IMR-90 (cell line): Measurements from ENCODE around the gene IL1R2. TPM values are rescaled to one million over a fixed set of nuclear protein-coding genes. Genes with fewer than 3 reads are reported as not detected.

ENCODE experiments used
- ATAC-seq: fragments of 200-7000 bp; cut with Tn5 transposase; 2 replicates; pipeline ENCODE4 v1.9.1; 2020; ENCODE audit warnings: low read depth, mild to moderate bottlenecking, moderate library complexity
- BruUV-seq: library from RNA; stranded (reverse); fragments of 400-500 nt; replicated peaks from 2 replicates; lab custom pipeline; 2021; lab: Mats Ljungman, UMichigan
- CTCF ChIA-PET: fragments of 300-600 bp; formaldehyde crosslinking; extraction: SDS; loops from one replicate; lab custom pipeline; 2021; ENCODE audit warnings: antibody characterized with exemption; lab: Yijun Ruan, JAX
- POLR2A ChIA-PET: fragments of 300-600 bp; sonication (Branson Sonifier 250); formaldehyde crosslinking; loops from one replicate; lab custom pipeline; 2022; ENCODE audit warnings: antibody characterized with exemption; ENCODE audit not compliant: unreplicated experiment; lab: Charles Lee
- DNase-seq: peaks from one replicate; pipeline ENCODE4 v3.0.0; 2013
- H2AFZ ChIP-seq: replicated peaks from 2 replicates; pipeline ENCODE3; 2013; ENCODE audit warnings: low read length, mild to moderate bottlenecking; ENCODE audit not compliant: poor library complexity
- H2AK5ac ChIP-seq: 2 replicates; pipeline ENCODE4 v1.6.1; 2013; ENCODE audit warnings: low read depth, low read length, inconsistent platforms
- H2AK9ac ChIP-seq: replicated peaks from 2 replicates; pipeline ENCODE3; 2013; ENCODE audit warnings: mild to moderate bottlenecking, low read depth, low read length, moderate library complexity; ENCODE audit not compliant: poor library complexity
- H2BK120ac ChIP-seq: 2 replicates; pipeline ENCODE4 v1.6.1; 2013; ENCODE audit warnings: low read depth, low read length, inconsistent platforms
- H2BK15ac ChIP-seq: 3 replicates; pipeline ENCODE4 v1.6.1; 2013; ENCODE audit warnings: low read depth, low read length, inconsistent platforms
- H2BK20ac ChIP-seq: 2 replicates; pipeline ENCODE4 v1.6.1; 2013; ENCODE audit warnings: low read depth, mild to moderate bottlenecking, inconsistent platforms, low read length, moderate library complexity
- H2BK5ac ChIP-seq: 2 replicates; pipeline ENCODE4 v1.6.1; 2013; ENCODE audit warnings: mild to moderate bottlenecking, low read depth, low read length, inconsistent platforms; ENCODE audit not compliant: poor library complexity, severe bottlenecking
- H3K14ac ChIP-seq: replicated peaks from 2 replicates; pipeline ENCODE4 v1.6.1; 2013; ENCODE audit warnings: low read depth, low read length, inconsistent platforms
- H3K18ac ChIP-seq: 2 replicates; pipeline ENCODE4 v1.6.1; 2013; ENCODE audit warnings: low read depth, low read length, control low read depth
- H3K23ac ChIP-seq: 2 replicates; pipeline ENCODE4 v1.6.1; 2013; ENCODE audit warnings: low read depth, low read length, inconsistent platforms
- H3K27ac ChIP-seq: 2 replicates; pipeline ENCODE4 v1.5.1; 2013; ENCODE audit warnings: mild to moderate bottlenecking, control low read depth, low read length; ENCODE audit not compliant: insufficient read depth
- H3K27me3 ChIP-seq: 2 replicates; pipeline ENCODE4 v1.6.1; 2013; ENCODE audit warnings: low read length; ENCODE audit not compliant: control insufficient read depth, insufficient read depth
- H3K36me3 ChIP-seq: 2 replicates; pipeline ENCODE4 v1.6.1; 2013; ENCODE audit warnings: low read length, mixed read lengths; ENCODE audit not compliant: control insufficient read depth, insufficient read depth
- H3K4ac ChIP-seq: 2 replicates; pipeline ENCODE4 v1.6.1; 2013; ENCODE audit warnings: low read depth, low read length, inconsistent platforms
- H3K4me1 ChIP-seq: 2 replicates; pipeline ENCODE4 v1.6.1; 2013; ENCODE audit warnings: low read length, mixed read lengths; ENCODE audit not compliant: control insufficient read depth, insufficient read depth
- H3K4me2 ChIP-seq: 2 replicates; pipeline ENCODE4 v1.6.1; 2013; ENCODE audit warnings: low read depth, mild to moderate bottlenecking, control low read depth, low read length, moderate library complexity
- H3K4me3 ChIP-seq: 2 replicates; pipeline ENCODE4 v1.5.1; 2013; ENCODE audit warnings: low read depth, mild to moderate bottlenecking, control low read depth, low read length, moderate library complexity; ENCODE audit not compliant: insufficient read depth
- H3K56ac ChIP-seq: 2 replicates; pipeline ENCODE4 v1.6.1; 2013; ENCODE audit warnings: low read length, inconsistent platforms; ENCODE audit not compliant: insufficient read depth; ENCODE audit errors: extremely low read depth
- H3K79me1 ChIP-seq, 2 experiments: 2 replicates each; pipeline ENCODE4 v1.6.1; 2013; ENCODE audit warnings: low read length in 2 of 2, inconsistent platforms in 1 of 2, low read depth in 1 of 2
- H3K9ac ChIP-seq: 2 replicates; pipeline ENCODE4 v1.6.1; 2013; ENCODE audit warnings: low read depth, low read length, control low read depth
- H3K9me1 ChIP-seq: 2 replicates; pipeline ENCODE4 v1.6.1; 2013; ENCODE audit warnings: low read length, inconsistent platforms; ENCODE audit not compliant: insufficient read depth
- H3K9me3 ChIP-seq: 2 replicates; pipeline ENCODE4 v1.6.1; 2013; ENCODE audit warnings: low read length; ENCODE audit not compliant: control insufficient read depth, insufficient read depth
- H4K20me1 ChIP-seq: 2 replicates; pipeline ENCODE4 v1.6.1; 2013; ENCODE audit warnings: low read length, inconsistent platforms; ENCODE audit not compliant: insufficient read depth
- H4K5ac ChIP-seq: 2 replicates; pipeline ENCODE4 v1.6.1; 2013; ENCODE audit warnings: mild to moderate bottlenecking, low read depth, low read length, control low read depth
- H4K8ac ChIP-seq, 2 experiments: 2 replicates each; pipeline ENCODE4 v1.6.1; 2013; ENCODE audit warnings: low read depth in 2 of 2, low read length in 2 of 2, control low read depth in 1 of 2, inconsistent platforms in 1 of 2
- H4K91ac ChIP-seq: 2 replicates; pipeline ENCODE4 v1.6.1; 2013; ENCODE audit warnings: low read depth, low read length, inconsistent platforms; ENCODE audit not compliant: insufficient read depth
- BHLHE40 ChIP-seq: fragments of 150-350 bp; IDR thresholded peaks from 2 replicates; pipeline ENCODE4 v1.6.1; 2016; ENCODE audit warnings: mild to moderate bottlenecking, low read depth, low read length
- FOS ChIP-seq: fragments of 150-350 bp; IDR thresholded peaks from 2 replicates; pipeline ENCODE4 v1.6.1; 2016; ENCODE audit warnings: low read depth, low read length
- MAFK ChIP-seq: IDR thresholded peaks from 2 replicates; pipeline ENCODE4 v1.6.1; 2012; ENCODE audit warnings: low read depth, low read length, improper control_type of control experiment
- MAZ ChIP-seq: IDR thresholded peaks from 2 replicates; pipeline ENCODE4 v1.6.1; 2012; ENCODE audit warnings: low read depth, mild to moderate bottlenecking, low read length, improper control_type of control experiment, moderate library complexity, borderline replicate concordance
- MXI1 ChIP-seq: IDR thresholded peaks from 2 replicates; pipeline ENCODE4 v1.6.1; 2012; ENCODE audit warnings: low read depth, mild to moderate bottlenecking, low read length, moderate library complexity, borderline replicate concordance
- RAD21 ChIP-seq: IDR thresholded peaks from 2 replicates; pipeline ENCODE4 v1.6.1; 2012; ENCODE audit warnings: low read length, improper control_type of control experiment
- RCOR1 ChIP-seq: IDR thresholded peaks from 2 replicates; pipeline ENCODE4 v1.6.1; 2012; ENCODE audit warnings: mild to moderate bottlenecking, low read length, improper control_type of control experiment; ENCODE audit not compliant: insufficient replicate concordance
- SMC3 ChIP-seq: fragments of 150-350 bp; IDR thresholded peaks from 2 replicates; pipeline ENCODE4 v1.6.1; 2016; ENCODE audit warnings: low read depth, mild to moderate bottlenecking, antibody characterized with exemption, low read length, moderate library complexity
- USF2 ChIP-seq: fragments of 150-350 bp; IDR thresholded peaks from 2 replicates; pipeline ENCODE4 v1.6.1; 2017; ENCODE audit warnings: mild to moderate bottlenecking, antibody characterized with exemption, low read length, low read depth
- WGBS, 2 experiments: methylation state at CpG; one replicate each; pipeline versions ENCODE4 v1.1.5 to v1.1.7; 2013; ENCODE audit warnings: missing lambda C conversion rate in 2 of 2; ENCODE audit not compliant: insufficient read length in 1 of 2; ENCODE audit errors: extremely low coverage in 2 of 2; 5-methylcytosine and 5-hydroxymethylcytosine counted together
- dilution Hi-C: fragments of 300-500 bp; cut with HindIII; formaldehyde crosslinking; loops from one replicate; pipeline ENCODE4 v1.14.3; 2018; ENCODE audit warnings: low sequenced_read_pairs; ENCODE audit not compliant: unreplicated experiment
- in situ Hi-C: fragments of 300-500 bp; cut with MboI; formaldehyde crosslinking; loops from 3 replicates; pipeline ENCODE4 v1.14.3; 2019; ENCODE audit warnings: low sequenced_read_pairs, inconsistent platforms, mixed read lengths
- intact Hi-C: fragments of 100-400 bp; cut with micrococcal nuclease; formaldehyde crosslinking; loops from 2 replicates; pipeline ENCODE4 v1.10.0; 2022
- polyA plus RNA-seq, 3 experiments: library from polyadenylated mRNA; depleted of rRNA; stranded (reverse); fragments of >200 nt; gene quantifications; 2 replicates each; pipeline ENCODE4 v1.2.3, GENCODE V29; 2012; ENCODE audit warnings: low replicate concordance in 1 of 3
- total RNA-seq: library from RNA; depleted of rRNA; stranded (reverse); fragments of >200 nt; gene quantifications from 2 replicates; pipeline ENCODE4 v1.2.3, GENCODE V29; 2012

Gene IL1R2
- total and polyA plus RNA-seq, 2 of the 4 experiments (the other 2 are of a cell fraction): not detected

GRCh38 chr2:102069311-102069974, 77.7 kb downstream of the IL1R2 start:
- H2BK120ac ChIP-seq: peak overlapping the region; percentile 57
- H3K4me1 ChIP-seq: peaks cover 24% of the 10 kb centered on the region
- peak overlapping the region; percentile 7; the same call in 1 of the 2 replicates for H3K9ac ChIP-seq
- ChIA-PET POLR2A (no interaction called here), CTCF (interaction anchor here (0.6 to 2.5 kb wide), 4 partner anchors 23 to 229 kb away, joined by 3 to 9 read pairs (median 3); no protein-coding TSS in a partner anchor)
- H2BK5ac ChIP-seq: peak overlapping the region; percentile 73
- peak overlapping the region; percentile 80 for H3K18ac ChIP-seq
- peaks cover 0 to 26% of the 10 kb centered on the region in 2 experiments; a peak in 2 of 4 replicates for H3K79me1 ChIP-seq
- dilution Hi-C loops: no loop called here
- H2AFZ ChIP-seq: peak overlapping the region; percentile 76
- no CpG with 5 or more reads among the region's 8 CpGs for WGBS, 2 experiments
- H4K8ac ChIP-seq: peak overlapping the region; percentile 80 to 92
- TF ChIP-seq BHLHE40 (no peak), FOS (no peak), SMC3 (no peak), USF2 (no peak), MAFK (no peak), MAZ (no peak), RAD21 (no peak), MXI1 (no peak), RCOR1 (no peak)
- peaks cover 21% of the 10 kb centered on the region for H3K9me1 ChIP-seq
- H2AK5ac ChIP-seq: peak overlapping the region; percentile 84
- H3K36me3 ChIP-seq: no peaks in the 10 kb centered on the region
- H3K23ac ChIP-seq: peak overlapping the region; percentile 27; the same call in 1 of the 2 replicates
- no peak overlapping the region for H3K4me3 ChIP-seq
- no peak for DNase-seq
- no peaks in the 10 kb centered on the region for H3K27me3 ChIP-seq
- peak overlapping the region; percentile 50; the same call in 1 of the 2 replicates for H2BK20ac ChIP-seq
- intact Hi-C loops: no loop called here
- peak overlapping the region; percentile 64 for H3K4me2 ChIP-seq
- H3K56ac ChIP-seq: no peak overlapping the region
- peak overlapping the region; percentile 82 for H3K4ac ChIP-seq
- H4K20me1 ChIP-seq: no peaks in the 10 kb centered on the region
- ATAC-seq: no peak
- peak overlapping the region; percentile 82 for H4K91ac ChIP-seq
- H2BK15ac ChIP-seq: peak overlapping the region; percentile 67; the same call in 1 of the 3 replicates
- peak overlapping the region; percentile 81 for H4K5ac ChIP-seq
- in situ Hi-C loops: no loop called here
- no TSS peak for BruUV-seq
- H3K14ac ChIP-seq: peak overlapping the region; percentile 56; the same call in 1 of the 2 replicates
- H2AK9ac ChIP-seq: peak overlapping the region; percentile 45
- H3K27ac ChIP-seq: peak overlapping the region; percentile 80; the same call in 1 of the 2 replicates
- H3K9me3 ChIP-seq: peaks cover 4% of the 10 kb centered on the region
